Stimulated activated CD8-positive, alpha-beta memory T cell treated with anti-CD3 and anti-CD28 coated beads, Interleukin-4, amount 100 ng/mL, for 4 hours (primary cell): ENCODE measurements around the gene TOP3B.

ENCODE experiments used
- DNase-seq, 2 donors: peaks; one replicate each; pipeline ENCODE4 v3.0.0-alpha.2; 2020; ENCODE audit warnings: low read depth in 2 of 2, low spot score in 1 of 2

TOP3B gene

DNA sequence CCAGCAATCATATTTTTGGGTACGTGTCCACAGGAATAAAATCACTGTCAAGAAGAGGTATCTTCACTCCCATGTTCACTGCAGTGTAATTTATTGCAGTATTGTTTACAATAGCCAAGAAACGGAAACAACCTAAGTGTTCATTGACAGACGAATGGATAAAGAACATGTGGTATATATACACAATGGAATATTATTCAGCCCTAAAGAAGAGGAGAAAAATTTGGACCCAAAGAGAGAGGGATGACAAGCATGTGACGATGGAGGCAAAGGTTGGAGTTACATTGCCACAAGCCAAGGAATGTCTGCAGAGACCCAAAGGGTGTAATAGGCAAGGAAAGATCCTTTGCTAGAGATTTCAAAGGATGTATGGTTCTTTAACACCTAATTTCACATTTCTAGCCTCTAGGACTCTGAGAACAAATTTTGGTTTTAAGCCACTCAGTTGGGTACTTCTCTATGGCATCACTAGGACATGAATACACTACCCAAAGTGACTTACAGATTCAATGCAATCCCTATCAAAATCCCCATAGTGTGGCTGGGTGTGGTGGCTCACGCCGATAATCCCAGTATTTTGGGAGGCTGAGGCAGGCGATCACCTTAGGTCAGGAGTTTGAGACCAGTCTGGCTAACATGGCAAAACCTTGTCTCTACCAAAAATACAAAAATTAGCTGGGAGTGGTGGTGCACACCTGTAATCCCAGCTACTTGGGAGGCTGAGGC is 31.1 kb upstream of the TOP3B start:
- no peak for DNase-seq

DNA sequence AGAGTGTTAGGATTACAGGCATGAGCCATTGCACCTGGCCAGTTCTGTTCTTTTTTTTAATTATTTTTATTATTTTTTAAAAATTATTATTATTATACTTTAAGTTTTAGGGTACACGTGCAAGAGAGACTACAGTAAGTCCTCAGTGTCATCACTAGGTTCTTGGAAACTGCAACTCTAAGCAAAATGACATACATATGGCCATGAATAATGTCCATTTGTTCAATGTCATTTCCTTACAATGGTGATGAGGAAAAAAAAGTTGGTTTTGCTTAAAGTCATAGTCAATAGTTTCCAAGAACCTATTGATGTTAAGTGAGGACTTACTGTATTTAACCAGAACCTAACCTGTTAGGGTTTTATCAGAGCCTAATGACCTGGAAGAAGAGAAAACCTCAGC is 29.4 kb upstream of the TOP3B start:
- no peak for DNase-seq

DNA sequence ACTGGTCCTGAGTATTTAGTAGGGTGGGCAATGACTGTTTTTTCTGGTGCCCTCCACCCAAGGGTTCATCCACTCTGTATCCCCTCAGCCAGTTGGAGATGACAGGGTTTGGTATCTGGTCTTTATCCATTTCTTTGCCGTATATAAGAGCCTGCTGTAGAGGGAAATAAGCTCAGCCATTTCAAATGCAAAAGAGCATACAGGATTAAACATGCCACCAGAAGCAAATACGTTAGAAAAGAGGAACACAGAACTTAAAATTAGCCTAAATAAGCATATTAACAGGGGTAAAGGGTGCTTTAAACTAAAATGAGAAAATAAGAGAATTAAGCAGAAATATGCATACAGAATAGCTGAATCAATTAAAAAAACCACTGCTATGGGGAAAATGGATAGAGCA is 27.8 kb upstream of the TOP3B start:
- DNase-seq: no peak

- DNase-seq: no peak
Observed at GRCh38 chr22:22009661-22010060, 27.1 kb upstream of the TOP3B start.

- DNase-seq: no peak
Observed at GRCh38 chr22:22006596-22006990, 24.0 kb upstream of the TOP3B start.

- no peak for DNase-seq
Observed at GRCh38 chr22:22005945-22006595, 23.5 kb upstream of the TOP3B start.

DNA sequence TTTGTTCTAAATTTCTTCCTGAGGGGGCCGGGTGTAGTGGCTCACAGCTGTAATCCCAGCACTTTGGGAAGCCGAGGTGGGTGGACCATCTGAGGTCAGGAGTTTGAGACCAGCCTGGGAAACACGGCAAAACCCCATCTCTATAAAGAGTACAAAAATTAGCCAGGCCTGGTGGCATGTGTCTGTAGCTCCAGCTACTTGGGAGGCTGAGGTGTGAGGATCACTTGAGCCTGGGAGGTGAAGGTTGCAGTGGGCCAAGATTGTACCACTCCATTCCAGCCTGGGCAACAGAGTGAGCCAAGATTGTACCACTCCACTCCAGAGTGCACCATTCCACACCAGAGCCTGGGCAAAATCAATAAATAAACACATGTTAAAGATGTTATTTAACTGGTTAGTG is 20.6 kb upstream of the TOP3B start:
- DNase-seq: no peak

GRCh38 chr22:22002526-22003055 is 20.0 kb upstream of the TOP3B start:
- no peak for DNase-seq

DNA sequence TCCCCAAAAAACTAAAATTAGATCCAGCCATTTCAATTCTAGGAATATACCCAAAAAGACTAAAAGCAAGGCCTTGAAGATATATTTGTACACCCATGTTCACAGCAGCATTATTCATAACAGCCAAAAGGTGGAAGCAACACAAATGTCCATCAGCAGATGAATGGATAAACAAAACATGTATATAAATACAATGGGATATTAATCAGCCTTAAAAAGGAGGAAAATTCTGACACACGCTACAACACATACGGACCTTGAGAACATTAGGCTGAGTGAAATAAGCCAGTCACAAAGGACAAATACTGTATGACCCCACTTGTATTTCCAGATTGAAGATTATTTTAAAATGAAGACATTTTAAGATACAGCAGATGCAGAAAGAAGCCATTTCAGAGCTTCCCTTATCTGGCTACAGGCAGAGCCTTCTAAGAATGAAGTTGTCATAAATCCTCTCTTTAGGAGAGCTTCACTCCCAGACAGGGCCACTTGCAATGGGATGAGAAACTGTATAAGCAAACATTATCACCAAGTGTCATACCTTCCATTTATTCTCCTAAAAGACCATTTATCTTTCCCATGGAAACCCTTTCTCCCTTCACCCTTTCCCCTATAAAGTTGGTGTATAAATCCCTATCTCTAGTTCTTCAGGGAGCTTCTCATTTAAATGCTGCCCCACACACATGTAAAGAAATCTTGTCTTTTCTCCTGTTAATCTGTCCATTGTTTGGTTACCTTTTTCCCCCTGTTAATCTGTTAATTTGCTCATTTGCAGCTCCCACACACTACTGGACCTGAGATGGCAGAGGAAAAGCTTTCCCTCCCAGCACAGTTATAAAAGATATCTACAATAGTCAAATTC is 19.3 kb upstream of the TOP3B start:
- no peak for DNase-seq

GRCh38 chr22:21998595-21999247 is 16.1 kb upstream of the TOP3B start:
- DNase-seq: no peak

GRCh38 chr22:21996175-21996720 is 13.7 kb upstream of the TOP3B start:
- no peak for DNase-seq

- DNase-seq: no peak
Observed at GRCh38 chr22:21995660-21996059, 13.1 kb upstream of the TOP3B start.

DNA sequence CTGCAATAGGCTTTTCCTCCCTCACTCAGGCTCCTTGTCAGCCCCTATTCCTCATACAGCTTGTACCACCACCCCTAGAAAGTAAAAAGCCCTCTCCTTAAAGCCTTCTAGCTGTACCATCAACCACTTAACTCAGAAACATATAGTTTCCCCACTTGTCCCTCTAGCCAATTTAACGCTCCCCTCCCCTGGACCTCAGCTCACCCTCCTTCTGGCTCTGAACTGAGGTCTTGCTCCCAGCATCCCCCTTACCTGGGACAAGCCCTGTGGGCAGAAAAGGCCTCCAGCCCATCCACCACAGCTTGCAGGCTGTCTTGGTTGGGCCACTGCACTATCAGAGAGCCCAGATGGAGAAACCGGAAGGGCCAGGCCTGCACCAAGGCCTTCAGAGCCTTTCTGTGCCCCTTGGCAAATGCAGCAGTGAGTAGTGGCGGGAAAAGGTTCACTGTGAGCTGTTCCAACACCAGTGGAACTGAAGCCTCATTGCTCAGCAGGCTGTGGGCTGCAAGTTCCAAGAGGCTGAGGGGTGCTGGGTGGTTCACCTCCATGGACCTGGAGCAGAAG is 12.4 kb upstream of the TOP3B start:
- DNase-seq: no peak

DNA sequence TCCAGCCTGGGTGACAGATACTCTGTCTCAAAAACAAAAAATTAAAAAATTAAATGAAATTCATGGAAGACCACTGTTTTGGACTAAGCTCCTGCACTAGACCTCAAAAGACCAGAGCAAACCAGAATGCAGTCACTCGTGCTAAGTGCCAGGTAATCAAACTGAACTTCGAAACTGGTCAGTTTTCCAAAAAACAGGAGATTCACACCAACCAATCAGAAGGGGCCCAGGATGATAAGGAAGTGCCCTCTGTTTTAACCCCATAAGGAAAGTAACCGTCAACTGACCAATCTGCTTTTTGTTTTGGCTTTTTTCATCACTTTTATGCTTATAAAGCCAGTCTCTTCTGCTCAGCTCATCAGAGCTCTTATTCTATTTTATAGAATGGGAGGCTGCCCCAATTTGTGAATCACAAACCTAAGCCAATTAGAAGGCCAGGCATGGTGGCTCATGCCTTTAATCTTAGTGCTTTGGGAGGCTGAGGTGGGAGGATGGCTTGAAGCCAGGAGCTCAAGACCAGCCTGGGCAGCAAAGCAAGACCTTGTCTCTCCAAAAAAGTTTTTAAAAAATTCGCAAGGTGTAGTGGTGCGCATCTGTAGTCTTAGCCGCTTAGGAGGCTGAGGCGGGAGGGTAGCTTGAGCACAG is 10.1 kb upstream of the TOP3B start:
- DNase-seq: no peak

- DNase-seq: no peak
Observed at GRCh38 chr22:21991774-21992173, 9.2 kb upstream of the TOP3B start.

- no peak for DNase-seq
Observed at GRCh38 chr22:21991304-21991596, 8.7 kb upstream of the TOP3B start.

DNA sequence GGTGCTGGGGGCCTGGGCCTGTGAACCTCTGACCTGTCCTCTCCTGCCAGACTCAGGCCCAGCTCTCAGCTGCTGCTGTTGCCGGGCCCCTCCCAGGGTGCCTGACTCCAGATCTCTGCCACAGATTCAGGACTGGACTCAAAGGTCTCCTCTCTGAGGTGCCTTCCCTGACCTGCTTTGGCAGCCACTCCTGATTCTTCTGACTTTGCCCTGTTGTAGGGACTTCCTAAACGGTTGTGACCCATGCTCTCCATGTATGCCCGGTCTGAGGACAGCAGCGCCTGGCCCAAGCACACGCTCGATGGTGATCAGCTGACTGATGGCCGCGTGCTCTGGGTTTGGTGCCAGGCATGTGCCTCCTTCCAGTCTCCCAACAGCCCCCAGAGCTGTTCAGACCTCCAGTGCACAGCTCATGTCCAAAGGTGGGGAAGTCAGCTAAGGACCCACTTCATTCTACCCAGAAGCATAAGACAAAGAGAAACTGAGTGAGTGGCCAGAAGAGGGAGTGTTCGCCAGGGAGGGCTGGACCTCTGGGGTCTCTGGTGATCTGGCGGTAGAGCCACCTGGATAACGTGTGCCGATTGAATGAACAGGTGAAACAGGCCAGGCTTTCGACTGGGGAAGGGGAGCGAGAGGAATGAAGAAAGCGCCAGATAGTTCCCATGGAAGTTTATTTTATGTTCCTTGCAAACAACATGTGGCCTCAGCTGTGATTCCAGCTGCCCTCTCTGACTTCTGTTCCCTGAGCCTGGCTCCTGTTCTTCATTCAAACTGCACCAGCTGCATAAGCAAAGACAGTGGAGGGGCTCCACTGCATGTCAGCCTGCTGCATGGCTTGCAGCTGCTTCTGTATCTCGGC is 8.1 kb upstream of the TOP3B start:
- DNase-seq: no peak

GRCh38 chr22:21989049-21989448 is 6.5 kb upstream of the TOP3B start:
- DNase-seq: no peak

DNA sequence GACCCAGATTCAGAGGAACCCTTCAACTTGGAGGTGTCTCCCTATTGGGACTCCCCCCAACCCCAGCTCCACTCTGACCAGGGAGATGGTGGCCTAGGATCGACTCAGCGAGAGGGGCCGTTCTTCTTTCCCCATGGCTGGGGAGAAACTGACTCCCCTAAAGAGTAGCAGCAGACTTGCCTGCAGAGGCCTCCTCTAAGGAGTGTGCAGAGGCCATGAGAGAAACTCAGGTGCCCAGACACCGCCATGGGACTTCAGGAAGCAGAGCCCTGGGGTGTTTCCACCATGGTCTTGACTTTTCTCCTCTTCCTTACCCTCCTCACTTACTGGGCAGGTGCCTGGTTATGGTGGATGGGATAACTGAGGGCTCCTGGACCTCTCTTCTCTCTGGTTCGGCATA is 2.6 kb upstream of the TOP3B start:
- DNase-seq: no peak

- DNase-seq: no peak
Observed at GRCh38 chr22:21984793-21985192, 2.2 kb upstream of the TOP3B start.
